ENCODE results near the gene GGA1.
A peak's percentile ranks its signal among the peaks of the same experiment; 100 is the strongest.
"Not testable (repeated sequence)": the region's sequence is repeated elsewhere in the genome, so short reads cannot be mapped to it uniquely, and the experiment has no call there.

The GGA1 gene

DNA sequence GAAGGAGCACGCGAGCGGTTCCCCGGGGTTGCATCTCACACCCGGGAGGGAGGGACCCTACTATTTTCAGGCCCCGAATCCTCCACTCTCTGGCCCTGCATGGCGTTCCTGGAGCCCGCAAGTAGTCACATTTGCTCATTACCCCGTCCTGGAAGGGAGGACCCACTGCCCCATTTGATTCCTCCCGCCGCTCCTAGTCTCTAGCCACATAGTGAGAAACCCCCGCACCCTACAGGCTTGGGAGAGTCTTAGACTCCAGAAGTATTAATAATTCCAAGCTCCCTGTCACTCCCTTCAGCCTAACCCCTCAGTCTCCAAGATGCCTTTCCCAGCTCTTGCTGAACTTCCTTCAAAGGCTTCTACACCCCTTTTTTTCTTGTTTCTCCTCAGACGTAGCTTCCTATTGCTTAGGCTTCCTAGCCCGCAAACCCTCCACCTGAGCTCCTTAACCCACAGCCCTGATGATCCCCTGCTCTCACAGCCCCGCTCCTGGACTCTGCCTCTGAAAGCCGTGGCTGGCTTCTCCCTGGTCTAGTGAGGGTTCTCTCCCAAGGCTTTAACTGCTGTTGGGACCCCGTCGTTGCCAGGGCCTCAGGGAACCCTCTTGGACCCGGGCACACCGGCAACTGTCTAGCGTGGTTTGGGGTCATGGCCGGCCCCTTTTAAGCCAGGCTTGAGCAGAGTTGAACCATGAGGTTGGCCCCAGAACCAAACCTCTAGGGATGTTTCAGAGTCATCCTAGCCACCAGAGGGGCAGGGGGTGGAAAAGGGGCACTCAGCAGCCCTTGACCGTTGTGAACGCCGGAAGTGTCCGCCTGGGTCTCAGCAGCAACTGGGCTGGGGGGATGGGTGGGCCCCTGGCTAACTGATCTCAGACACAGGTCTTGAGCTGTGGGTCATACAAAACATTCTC, 862 bp downstream of the GGA1 start:
- no peak for DNase-seq

- not testable (repeated sequence) for DNase-seq
These were observed 1.5 kb downstream of the GGA1 start for GRCh38 chr22:37610153-37610475.

- no peak for DNase-seq
These were observed 2.0 kb downstream of the GGA1 start for GRCh38 chr22:37610480-37611129.

GRCh38 chr22:37611207-37611606, 2.6 kb downstream of the GGA1 start:
- DNase-seq = no peak

DNA sequence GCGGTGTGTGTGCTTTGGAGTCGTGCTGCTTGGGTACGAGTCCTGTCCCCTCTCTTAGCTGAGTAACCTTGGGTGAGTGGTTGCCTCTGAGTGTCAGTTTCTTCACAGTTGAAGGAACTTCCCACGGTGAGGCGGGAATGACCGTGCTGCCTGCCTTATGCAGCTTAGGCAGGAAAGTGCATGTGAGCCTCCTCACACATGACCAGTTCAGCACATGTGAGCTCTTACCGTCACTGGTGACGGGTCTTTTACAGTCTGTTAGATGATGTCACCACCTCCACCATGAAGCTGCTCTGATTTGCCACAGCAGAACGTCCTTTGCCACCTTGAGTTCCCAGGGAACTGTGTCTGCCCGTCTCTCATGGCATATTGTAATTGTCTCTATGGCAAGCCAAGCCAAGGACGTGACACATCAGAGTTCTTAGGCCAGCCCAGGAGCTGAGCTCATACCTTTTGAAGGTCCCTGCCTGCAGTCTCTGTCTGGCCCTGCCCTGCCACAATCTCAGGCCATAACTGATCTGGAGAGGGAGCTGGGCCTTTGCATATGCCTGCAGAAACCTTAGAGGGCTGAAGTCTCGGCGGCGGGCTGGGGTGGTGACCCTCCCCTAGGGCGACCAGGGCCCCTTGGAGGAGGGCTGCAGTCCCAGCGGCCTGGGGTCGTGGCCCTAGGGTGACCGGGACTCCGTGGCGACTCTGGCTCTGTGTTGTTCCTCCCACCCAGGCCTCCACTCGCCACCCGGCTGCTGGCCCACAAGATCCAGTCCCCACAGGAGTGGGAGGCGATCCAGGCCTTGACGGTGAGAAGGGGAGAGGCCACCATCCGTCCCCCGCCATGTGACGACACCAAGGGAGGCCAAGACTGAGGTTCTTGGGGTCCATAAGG, 7.8 kb downstream of the GGA1 start:
- no peak for DNase-seq

- DNase-seq = no peak
These were observed 8.8 kb downstream of the GGA1 start for GRCh38 chr22:37617431-37617830.

DNA sequence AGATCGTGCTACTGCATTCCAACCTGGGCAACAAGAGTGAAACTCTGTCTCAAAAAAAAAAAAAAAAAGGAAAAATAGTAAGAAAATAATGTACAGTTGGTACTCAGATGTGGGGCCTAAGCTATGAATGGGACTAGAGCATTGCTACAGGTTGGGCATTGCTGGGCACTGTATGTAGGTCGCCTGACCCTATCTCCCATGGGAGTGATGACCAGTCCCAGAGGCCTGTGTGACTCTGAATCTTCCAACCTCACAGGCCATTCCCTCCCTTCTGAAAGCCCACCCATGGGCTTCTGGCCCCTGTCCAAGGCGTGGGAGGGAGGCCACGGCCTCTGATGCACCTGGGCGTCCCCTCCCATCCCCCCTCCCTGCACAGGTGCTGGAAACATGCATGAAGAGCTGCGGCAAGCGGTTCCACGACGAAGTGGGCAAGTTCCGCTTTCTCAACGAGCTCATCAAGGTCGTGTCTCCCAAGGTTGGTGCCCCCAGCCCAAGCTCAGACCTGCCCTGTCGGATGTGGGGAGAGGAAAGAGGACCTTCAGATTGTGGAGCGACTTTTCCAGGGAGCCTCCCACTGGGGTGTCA, 9.5 kb downstream of the GGA1 start:
- DNase-seq = no peak

- no peak for DNase-seq
These were observed 10.0 kb downstream of the GGA1 start for GRCh38 chr22:37618674-37619073.

DNA sequence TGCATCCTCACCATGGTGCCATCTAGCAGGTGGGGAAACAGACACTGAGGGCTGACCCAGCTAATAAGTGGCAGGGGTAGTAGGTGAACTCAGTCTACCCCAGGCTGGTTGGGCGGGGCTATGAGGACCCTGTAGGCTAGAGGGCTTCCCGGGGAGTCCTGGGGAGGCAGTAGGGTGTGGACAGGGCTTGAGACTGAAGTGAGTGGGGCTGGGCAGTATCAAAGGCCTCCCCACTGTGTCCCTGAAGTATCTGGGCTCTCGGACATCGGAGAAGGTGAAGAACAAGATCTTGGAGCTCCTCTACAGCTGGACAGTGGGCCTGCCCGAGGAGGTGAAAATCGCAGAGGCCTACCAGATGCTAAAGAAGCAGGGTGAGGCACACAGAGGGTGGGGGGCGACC, 11.4 kb downstream of the GGA1 start:
- DNase-seq = no peak

DNA sequence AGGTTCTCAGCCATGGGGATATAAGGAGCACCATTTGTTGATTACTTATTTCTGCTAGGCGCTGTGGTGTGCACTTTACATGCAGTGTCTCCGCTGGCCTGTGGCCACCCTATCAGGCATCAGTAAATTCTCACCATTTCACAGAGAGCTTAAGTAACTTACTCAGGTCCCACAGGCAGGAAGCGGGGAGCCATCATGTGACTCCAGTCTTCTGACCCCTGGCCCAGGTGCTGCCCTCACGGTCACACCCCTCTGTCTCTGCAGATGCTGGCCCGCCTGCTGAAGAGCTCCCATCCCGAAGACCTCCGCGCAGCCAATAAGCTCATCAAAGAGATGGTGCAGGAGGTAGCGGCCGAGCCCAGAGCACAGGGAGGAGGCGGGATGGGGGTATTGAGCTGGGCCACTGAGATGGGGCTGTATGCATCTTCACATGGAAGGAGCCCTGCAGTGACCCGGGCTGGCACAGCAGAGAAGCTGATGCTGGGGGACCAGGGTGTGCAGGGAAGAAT, 12.8 kb downstream of the GGA1 start:
- no peak for DNase-seq

- peak; percentile 63 to 72 (median 67) for DNase-seq
These were observed 14.7 kb downstream of the GGA1 start for GRCh38 chr22:37623075-37624016.

DNA sequence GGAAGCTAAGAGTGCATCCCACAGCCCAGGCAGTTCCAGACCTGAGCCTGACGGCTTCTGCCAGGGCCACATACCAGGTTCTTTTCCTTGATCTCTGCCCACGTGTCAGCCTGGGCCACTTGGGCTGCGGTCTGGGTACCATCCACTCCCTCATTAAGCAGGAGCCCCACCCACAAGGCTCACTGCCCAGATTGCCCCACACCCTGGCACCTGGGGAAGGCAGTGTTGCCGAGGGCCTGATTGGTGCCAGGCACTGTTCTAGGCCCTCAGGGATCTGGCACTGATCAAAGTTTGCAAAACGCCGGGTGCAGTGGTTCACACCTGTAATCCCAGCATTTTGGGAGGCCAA, 15.4 kb downstream of the GGA1 start:
- DNase-seq = no peak

DNA sequence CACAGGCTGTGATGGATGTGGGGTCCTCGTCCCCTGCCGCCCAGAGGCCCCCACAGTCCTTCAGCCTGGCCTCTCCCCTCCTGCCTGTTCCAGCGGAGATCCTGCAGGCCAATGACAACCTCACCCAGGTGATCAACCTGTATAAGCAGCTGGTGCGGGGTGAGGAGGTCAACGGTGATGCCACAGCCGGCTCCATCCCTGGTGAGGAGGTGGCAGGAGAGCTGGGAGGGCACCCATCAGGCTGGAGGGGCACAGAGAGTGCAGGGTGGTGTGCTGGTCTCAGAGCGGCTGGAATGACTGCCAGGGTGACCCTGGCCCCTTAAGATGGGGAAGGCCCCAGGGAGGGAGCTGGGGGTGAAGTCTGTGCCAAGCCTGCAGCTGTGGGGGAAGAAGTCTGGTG, 16.2 kb downstream of the GGA1 start:
- no peak for DNase-seq

DNA sequence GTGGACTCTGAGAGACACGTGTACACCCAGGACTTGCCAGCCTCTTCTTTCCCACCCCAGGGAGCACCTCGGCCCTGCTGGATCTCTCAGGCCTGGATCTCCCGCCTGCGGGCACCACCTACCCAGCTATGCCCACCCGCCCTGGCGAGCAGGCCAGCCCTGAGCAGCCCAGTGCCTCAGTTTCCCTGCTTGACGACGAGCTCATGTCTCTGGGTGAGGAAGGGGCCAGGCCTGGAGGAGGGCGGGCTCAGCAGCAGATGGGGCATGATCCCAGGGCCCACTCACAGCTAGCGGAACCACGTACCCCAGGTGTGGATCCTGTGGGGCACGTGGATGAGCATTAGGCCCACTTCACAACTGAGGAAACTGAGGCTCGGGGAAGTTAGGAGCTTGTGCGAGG, 17.1 kb downstream of the GGA1 start:
- DNase-seq = no peak

GRCh38 chr22:37626144-37626543, 17.5 kb downstream of the GGA1 start:
- DNase-seq = no peak

DNA sequence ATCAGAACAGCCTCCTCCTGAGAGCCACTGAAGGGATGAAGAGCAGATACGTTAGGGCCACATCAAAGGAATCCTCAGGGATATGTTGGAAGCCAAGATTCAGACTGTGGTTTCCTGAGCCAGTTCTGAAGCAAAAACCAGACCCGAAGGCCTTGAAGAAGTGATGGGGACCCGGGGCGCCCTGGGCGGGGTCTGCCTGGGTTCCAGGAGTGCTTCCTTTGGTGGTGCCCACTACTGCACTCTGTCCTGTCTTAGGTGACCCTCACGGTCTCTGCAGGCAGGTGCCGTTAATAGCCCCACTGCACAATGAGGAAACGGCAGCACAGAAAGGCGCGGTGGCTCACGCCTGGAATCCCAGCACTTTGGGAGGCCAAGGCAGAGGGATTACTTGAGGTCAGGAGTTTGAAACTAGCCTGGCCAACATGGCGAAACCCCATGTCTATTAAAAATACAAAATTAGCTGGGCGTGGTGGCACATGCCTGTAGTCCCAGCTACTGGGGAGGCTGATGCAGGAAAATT, 18.0 kb downstream of the GGA1 start:
- DNase-seq = no peak

DNA sequence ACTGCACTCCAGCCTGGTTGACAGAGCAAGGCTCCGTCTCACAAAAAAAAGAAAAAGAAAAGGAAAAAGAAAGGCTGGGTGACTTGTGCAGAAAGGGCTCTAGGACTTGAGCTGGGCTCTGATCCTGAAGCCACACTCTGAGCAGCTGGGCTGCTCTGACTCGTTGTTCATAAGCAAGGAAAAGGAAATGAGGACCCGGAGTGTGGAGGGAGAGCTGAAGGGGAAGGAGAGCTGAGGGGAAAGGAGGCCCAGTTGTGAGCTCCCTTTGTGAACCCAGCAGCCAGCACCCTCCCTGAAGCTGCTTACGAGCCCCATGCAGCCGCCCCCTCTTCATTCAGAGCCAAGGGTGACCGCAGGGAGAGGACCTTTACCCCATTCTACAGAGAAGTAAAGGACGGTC, 18.5 kb downstream of the GGA1 start:
- no peak for DNase-seq

GRCh38 chr22:37627545-37627944, 18.9 kb downstream of the GGA1 start:
- DNase-seq = peak in 4 of 5 experiments; percentile 22 to 86 (median 56)

DNA sequence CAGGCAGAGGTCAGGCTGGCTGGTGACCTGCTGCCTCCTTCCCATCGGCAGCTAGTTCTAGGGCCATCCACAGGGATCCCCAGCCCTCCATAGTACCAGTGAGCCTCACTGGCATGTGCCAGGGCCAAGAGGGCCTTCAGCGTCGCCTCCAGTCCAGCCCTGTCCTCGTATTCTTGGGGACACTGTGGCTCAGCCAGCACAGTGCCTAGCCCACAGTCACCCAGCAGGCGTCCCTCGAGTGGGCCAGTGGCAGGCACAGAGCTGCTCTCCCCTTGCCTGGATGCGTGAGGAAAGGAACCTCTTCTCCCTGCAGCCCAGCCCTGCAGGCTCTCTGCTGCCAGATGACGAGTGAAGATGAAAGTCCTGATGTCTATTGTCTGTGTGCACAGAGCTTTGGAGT, 20.2 kb downstream of the GGA1 start:
- DNase-seq = no peak

DNA sequence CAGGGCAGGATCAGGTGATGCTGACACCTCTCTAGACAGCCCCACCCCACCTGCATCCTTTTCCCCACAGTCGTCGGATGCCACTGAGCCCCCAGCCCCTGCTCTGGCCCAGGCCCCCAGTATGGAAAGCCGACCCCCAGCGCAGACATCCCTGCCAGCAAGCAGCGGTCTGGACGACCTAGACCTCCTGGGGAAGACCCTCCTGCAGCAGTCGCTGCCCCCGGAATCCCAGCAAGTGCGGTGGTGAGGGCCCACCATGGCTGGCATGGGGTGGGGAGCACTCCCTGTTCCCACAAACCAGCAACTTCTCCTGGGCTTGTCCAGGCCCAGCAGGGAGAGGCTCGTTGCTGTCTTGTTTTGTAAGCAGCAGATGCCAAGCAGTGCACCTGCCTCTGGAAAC, 21.3 kb downstream of the GGA1 start:
- DNase-seq = no peak

- no peak for DNase-seq
These were observed 22.3 kb downstream of the GGA1 start for GRCh38 chr22:37630839-37631435.

All from T-helper 2 cell (primary cell).